ENCODE data around the gene SSH3. TPM values are rescaled to one million over a fixed set of nuclear protein-coding genes. Genes with fewer than 3 reads are reported as not detected.

The SSH3 gene
- total and polyA plus RNA-seq, 10 donors, result 4.3 to 31.8 (median 19.7) TPM

GRCh38 chr11:67320011-67320410 is 16.7 kb downstream of the SSH3 start:
- Histone ChIP-seq H3K27ac (no peak overlapping the region), H3K9me3 (no peaks in the 10 kb centered on the region), H3K27me3 (replicated peaks in 1 of 7) (no peaks in the 10 kb centered on the region), H3K4me3 (no peak overlapping the region), H3K4me1 (peaks cover 5 to 43% (median 25%) of the 10 kb centered on the region in 6 donors), H3K36me3 (no peaks in the 10 kb centered on the region)
- DNase-seq, result no peak
- intact Hi-C loops (cut with DNase I; ENCODE audit: low total_unique reads), result no loop called here
- 87 to 93% (median 91%) methylated on average over 3 of the region's 3 CpGs for WGBS, 5 donors
- TF ChIP-seq CTCF (IDR thresholded peaks at IDR 0.05 in 8 of 11, conservative IDR thresholded peaks at IDR 0.05 in 3 of 11) (no peak), POLR2A (IDR thresholded peaks at IDR 0.05) (no peak), POLR2AphosphoS5 (IDR thresholded peaks at IDR 0.05) (no peak)

- 66 to 90% (median 81%) methylated on average over 2 of the region's 2 CpGs for WGBS, 5 donors
- H3K9me3 ChIP-seq, result no peaks in the 10 kb centered on the region
- H3K27me3 ChIP-seq (replicated peaks in 1 of 7), result no peaks in the 10 kb centered on the region
- peak in 1 of 3 donors; percentile 25 for TF ChIP-seq POLR2AphosphoS5 (IDR thresholded peaks at IDR 0.05)
- TF ChIP-seq POLR2A (IDR thresholded peaks at IDR 0.05), result no peak
- no peak overlapping the region for H3K4me3 ChIP-seq
- peak overlapping the region in 3 of 8 donors; percentile 6 to 31 (median 23) for H3K27ac ChIP-seq
- peaks cover 5 to 43% (median 25%) of the 10 kb centered on the region in 6 donors for H3K4me1 ChIP-seq
- no peaks in the 10 kb centered on the region for H3K36me3 ChIP-seq
- intact Hi-C loops (cut with DNase I; ENCODE audit: low total_unique reads), result no loop called here
- no peak for DNase-seq
Measured at GRCh38 chr11:67320691-67321090, 17.4 kb downstream of the SSH3 start.

- Histone ChIP-seq H3K4me3 (no peak overlapping the region), H3K27ac (peak overlapping the region in 3 of 8 donors; percentile 6 to 31 (median 23)), H3K9me3 (no peaks in the 10 kb centered on the region), H3K4me1 (peaks cover 4 to 41% (median 23%) of the 10 kb centered on the region in 6 donors), H3K27me3 (replicated peaks in 1 of 7) (no peaks in the 10 kb centered on the region), H3K36me3 (no peaks in the 10 kb centered on the region)
- WGBS, 5 donors, result 71 to 91% (median 84%) methylated on average over 6 of the region's 6 CpGs
- intact Hi-C loops (cut with DNase I; ENCODE audit: low total_unique reads), result no loop called here
- DNase-seq, result no peak
- no peak for TF ChIP-seq POLR2AphosphoS5 (IDR thresholded peaks at IDR 0.05)
Measured at GRCh38 chr11:67321313-67321871, 18.1 kb downstream of the SSH3 start.

GRCh38 chr11:67322049-67322448 is 18.7 kb downstream of the SSH3 start:
- H3K36me3 ChIP-seq, result no peaks in the 10 kb centered on the region
- 91 to 98% (median 97%) methylated on average over 3 of the region's 3 CpGs for WGBS, 5 donors
- no peaks in the 10 kb centered on the region for H3K27me3 ChIP-seq (replicated peaks in 1 of 7)
- no peak overlapping the region for H3K27ac ChIP-seq
- no peaks in the 10 kb centered on the region for H3K9me3 ChIP-seq
- no peak for DNase-seq
- H3K4me3 ChIP-seq, result no peak overlapping the region
- intact Hi-C loops (cut with DNase I; ENCODE audit: low total_unique reads), result no loop called here
- H3K4me1 ChIP-seq, result peaks cover 0 to 34% (median 18%) of the 10 kb centered on the region in 6 donors
- TF ChIP-seq POLR2AphosphoS5 (IDR thresholded peaks at IDR 0.05) (no peak), POLR2A (IDR thresholded peaks at IDR 0.05) (no peak), CTCF (IDR thresholded peaks at IDR 0.05 in 8 of 11, conservative IDR thresholded peaks at IDR 0.05 in 3 of 11) (no peak)

- no peaks in the 10 kb centered on the region for H3K27me3 ChIP-seq (replicated peaks in 1 of 7)
- no peak overlapping the region for H3K4me3 ChIP-seq
- H3K9me3 ChIP-seq, result no peaks in the 10 kb centered on the region
- no peak for DNase-seq
- H3K27ac ChIP-seq, result no peak overlapping the region
- no peaks in the 10 kb centered on the region for H3K36me3 ChIP-seq
- H3K4me1 ChIP-seq, result peaks cover 0 to 24% (median 13%) of the 10 kb centered on the region in 6 donors
- intact Hi-C loops (cut with DNase I; ENCODE audit: low total_unique reads), result no loop called here
- TF ChIP-seq CTCF (IDR thresholded peaks at IDR 0.05 in 8 of 11, conservative IDR thresholded peaks at IDR 0.05 in 3 of 11), result no peak
- no peak for TF ChIP-seq POLR2A (IDR thresholded peaks at IDR 0.05)
- TF ChIP-seq POLR2AphosphoS5 (IDR thresholded peaks at IDR 0.05), result no peak
- WGBS, 5 donors, result 90 to 97% (median 94%) methylated on average over 7 of the region's 7 CpGs
Measured at GRCh38 chr11:67323526-67323925, 20.2 kb downstream of the SSH3 start.

Data from spleen (tissue), 11 donors.